HG02970 (cell line): ENCODE data around the gene ANKLE1.
"Not testable (repeated sequence)": the region's sequence is repeated elsewhere in the genome, so short reads cannot be mapped to it uniquely, and the experiment has no call there.

Experiments
- ATAC-seq: cut with Tn5 transposase; IDR thresholded peaks from one replicate; pipeline ENCODE4 v1.9.1; 2021; ENCODE audit warnings: mild to moderate bottlenecking, moderate library complexity, moderate number of reproducible peaks; ENCODE audit not compliant: unreplicated experiment, low FRiP score

The ANKLE1 gene

GRCh38 chr19:17279436-17279835, 2.3 kb upstream of the ANKLE1 start:
- ATAC-seq = no peak

- ATAC-seq = peak; percentile 59
These were observed 906 bp downstream of the ANKLE1 start for GRCh38 chr19:17282488-17283125.

- ATAC-seq = no peak
These were observed 1.8 kb downstream of the ANKLE1 start for GRCh38 chr19:17283504-17283996.

- no peak for ATAC-seq
These were observed 3.9 kb downstream of the ANKLE1 start for GRCh38 chr19:17285415-17286135.

- ATAC-seq = no peak
These were observed 4.6 kb downstream of the ANKLE1 start for GRCh38 chr19:17286263-17286662.

GRCh38 chr19:17286752-17287151, 5.1 kb downstream of the ANKLE1 start:
- no peak for ATAC-seq

- no peak for ATAC-seq
These were observed 7.8 kb downstream of the ANKLE1 start for GRCh38 chr19:17289489-17289888.

- ATAC-seq = peak; percentile 71
These were observed 10.8 kb downstream of the ANKLE1 start for GRCh38 chr19:17292301-17293074.

- no peak for ATAC-seq
These were observed 11.9 kb downstream of the ANKLE1 start for GRCh38 chr19:17293605-17294004.

GRCh38 chr19:17294051-17294891, 12.6 kb downstream of the ANKLE1 start:
- no peak for ATAC-seq

- ATAC-seq = not testable (repeated sequence)
These were observed 13.8 kb downstream of the ANKLE1 start for GRCh38 chr19:17295551-17295950.

GRCh38 chr19:17296273-17296672, 14.6 kb downstream of the ANKLE1 start:
- no peak for ATAC-seq

GRCh38 chr19:17296976-17297375, 15.3 kb downstream of the ANKLE1 start:
- ATAC-seq = no peak

GRCh38 chr19:17300992-17301619, 19.4 kb downstream of the ANKLE1 start:
- ATAC-seq = no peak

- no peak for ATAC-seq
These were observed 20.9 kb downstream of the ANKLE1 start for GRCh38 chr19:17302391-17303166.

GRCh38 chr19:17303167-17303939, 21.7 kb downstream of the ANKLE1 start, which contains the start of gene ABHD8:
ABHD8 (minus strand) TSS chr19:17303425; CDS start chr19:17301616, 1,809 bp downstream.
- ATAC-seq = peak; percentile 44

GRCh38 chr19:17303940-17304267, 22.2 kb downstream of the ANKLE1 start:
- no peak for ATAC-seq
